ENCODE results near the gene SUCO. TPM values are rescaled to one million over a fixed set of nuclear protein-coding genes. Genes with fewer than 3 reads are reported as not detected.
"Not testable (repeated sequence)": the region's sequence is repeated elsewhere in the genome, so short reads cannot be mapped to it uniquely, and the experiment has no call there.

Gene SUCO
- total and polyA plus RNA-seq, 2 donors (not counting 3 experiments of a cell fraction or from before 2014, with no cell fraction given): 5.1 to 27.2 TPM

- Histone ChIP-seq H3K9me3 (replicated peaks; ENCODE audit: control insufficient read depth, insufficient read depth, low read length) (no peaks in the 10 kb centered on the region), H3K9ac (replicated peaks; ENCODE audit: extremely low read depth, insufficient read depth, low read length) (peak overlapping the region; percentile 71), H3K4me2 (ENCODE audit: insufficient read depth, low read length) (peak overlapping the region; percentile 94), H3K9me1 (replicated peaks; ENCODE audit: control insufficient read depth, extremely low read depth, insufficient read depth, low read length) (no peaks in the 10 kb centered on the region), H2AFZ (ENCODE audit: low read depth, low read length) (no peak overlapping the region), H3K4me3 (replicated peaks in 1 of 3; ENCODE audit: insufficient read depth in 1 of 3, low read depth in 1 of 3, low read length in 3 of 3) (peak overlapping the region in 2 of 3 experiments; percentile 25 to 58), H3K4me1 (ENCODE audit: control insufficient read depth, extremely low read depth, insufficient read depth, low read length) (peaks cover 43% of the 10 kb centered on the region), H3K27ac (ENCODE audit: insufficient read depth, low read depth, low read length) (peak overlapping the region; percentile 83), H3K79me2 (ENCODE audit: control insufficient read depth, insufficient read depth, low read length) (peaks cover 2% of the 10 kb centered on the region), H4K20me1 (replicated peaks; ENCODE audit: control insufficient read depth, extremely low read depth, insufficient read depth, low read length) (no peaks in the 10 kb centered on the region), H3K27me3 (ENCODE audit: control insufficient read depth in 2 of 2, insufficient read depth in 2 of 2, low read length in 2 of 2) (no peaks in the 10 kb centered on the region), H3K36me3 (ENCODE audit: control insufficient read depth in 2 of 2, extremely low read depth in 1 of 2, insufficient read depth in 2 of 2, low read length in 2 of 2) (peaks cover 0 to 6% of the 10 kb centered on the region in 2 experiments)
- DNase-seq (ENCODE audit: low read depth, low spot score) (no peak), FAIRE-seq (no peak)
- ChIA-PET CTCF (interaction anchor here (0.7 to 1.5 kb wide), 5 partner anchors 49 to 587 kb away, joined by 3 read pairs; partner anchors contain the start of gene SUCO), POLR2A (interaction anchor here (1.0 kb wide), 1 partner anchor 57 kb away, joined by 4 read pairs; the partner anchor contains the start of gene SUCO)
- dilution Hi-C loops (cut with MboI; ENCODE audit: extremely low pct_ligation_motif_present, low sequenced_read_pairs) (no loop called here), intact Hi-C loops (cut with micrococcal nuclease) (loop anchor here (5.0 kb wide), 1 partner anchor 137 kb away; no protein-coding TSS in a partner anchor)
- BruUV-seq (replicated peaks): no TSS peak
- TF ChIP-seq POLR2A (IDR thresholded peaks at IDR 0.05; ENCODE audit: low read depth, low read length) (no peak), CTCF (IDR thresholded peaks at IDR 0.05; ENCODE audit: extremely low read depth in 1 of 2, insufficient read depth in 1 of 2, low read depth in 1 of 2, low read length in 2 of 2) (no peak), FOS (IDR thresholded peaks at IDR 0.05; ENCODE audit: borderline replicate concordance, insufficient read depth, low read length) (no peak), POLR2AphosphoS5 (IDR thresholded peaks at IDR 0.05; ENCODE audit: insufficient read depth, low read depth, low read length) (no peak), MAX (IDR thresholded peaks at IDR 0.05; ENCODE audit: insufficient read depth, insufficient read length) (no peak), JUN (IDR thresholded peaks at IDR 0.05; ENCODE audit: borderline replicate concordance, insufficient read depth, insufficient read length, low read depth) (no peak), EZH2 (IDR thresholded peaks at IDR 0.05; ENCODE audit: borderline replicate concordance, low read depth, low read length, severe bottlenecking) (no peak), GATA2 (IDR thresholded peaks at IDR 0.05; ENCODE audit: insufficient read depth, insufficient read length, low read depth, low read length) (no peak), MYC (IDR thresholded peaks at IDR 0.05; ENCODE audit: low read depth, low read length) (no peak)
Observed at GRCh38 chr1:172589553-172589952, 56.6 kb downstream of the SUCO start.

- H3K9me3 ChIP-seq (replicated peaks; ENCODE audit: control insufficient read depth, insufficient read depth, low read length); BruUV-seq (replicated peaks); CTCF ChIA-PET; H3K36me3 ChIP-seq (ENCODE audit: control insufficient read depth in 2 of 2, extremely low read depth in 1 of 2, insufficient read depth in 2 of 2, low read length in 2 of 2); dilution Hi-C loops (cut with MboI; ENCODE audit: extremely low pct_ligation_motif_present, low sequenced_read_pairs); H3K4me2 ChIP-seq (ENCODE audit: insufficient read depth, low read length); H3K79me2 ChIP-seq (ENCODE audit: control insufficient read depth, insufficient read depth, low read length); H3K9me1 ChIP-seq (replicated peaks; ENCODE audit: control insufficient read depth, extremely low read depth, insufficient read depth, low read length); POLR2A ChIA-PET; H3K9ac ChIP-seq (replicated peaks; ENCODE audit: extremely low read depth, insufficient read depth, low read length); intact Hi-C loops (cut with micrococcal nuclease); FAIRE-seq; H3K4me3 ChIP-seq (replicated peaks in 1 of 3; ENCODE audit: insufficient read depth in 1 of 3, low read depth in 1 of 3, low read length in 3 of 3); H3K27me3 ChIP-seq (ENCODE audit: control insufficient read depth in 2 of 2, insufficient read depth in 2 of 2, low read length in 2 of 2); H2AFZ ChIP-seq (ENCODE audit: low read depth, low read length); DNase-seq (ENCODE audit: low read depth, low spot score); H4K20me1 ChIP-seq (replicated peaks; ENCODE audit: control insufficient read depth, extremely low read depth, insufficient read depth, low read length); H3K27ac ChIP-seq (ENCODE audit: insufficient read depth, low read depth, low read length): not testable (repeated sequence)
- peaks cover 28% of the 10 kb centered on the region for H3K4me1 ChIP-seq (ENCODE audit: control insufficient read depth, extremely low read depth, insufficient read depth, low read length)
Observed at GRCh38 chr1:172591429-172591828, 58.5 kb downstream of the SUCO start.

GRCh38 chr1:172595066-172595465, 62.1 kb downstream of the SUCO start:
- H3K4me3 ChIP-seq (replicated peaks in 1 of 3; ENCODE audit: insufficient read depth in 1 of 3, low read depth in 1 of 3, low read length in 3 of 3); H3K4me1 ChIP-seq (ENCODE audit: control insufficient read depth, extremely low read depth, insufficient read depth, low read length); H2AFZ ChIP-seq (ENCODE audit: low read depth, low read length); H3K27me3 ChIP-seq (ENCODE audit: control insufficient read depth in 2 of 2, insufficient read depth in 2 of 2, low read length in 2 of 2); FAIRE-seq; H3K9me1 ChIP-seq (replicated peaks; ENCODE audit: control insufficient read depth, extremely low read depth, insufficient read depth, low read length); DNase-seq (ENCODE audit: low read depth, low spot score); H3K9me3 ChIP-seq (replicated peaks; ENCODE audit: control insufficient read depth, insufficient read depth, low read length); POLR2A ChIA-PET; intact Hi-C loops (cut with micrococcal nuclease); H3K9ac ChIP-seq (replicated peaks; ENCODE audit: extremely low read depth, insufficient read depth, low read length); H3K79me2 ChIP-seq (ENCODE audit: control insufficient read depth, insufficient read depth, low read length); BruUV-seq (replicated peaks); H3K27ac ChIP-seq (ENCODE audit: insufficient read depth, low read depth, low read length); H3K4me2 ChIP-seq (ENCODE audit: insufficient read depth, low read length); dilution Hi-C loops (cut with MboI; ENCODE audit: extremely low pct_ligation_motif_present, low sequenced_read_pairs); H4K20me1 ChIP-seq (replicated peaks; ENCODE audit: control insufficient read depth, extremely low read depth, insufficient read depth, low read length); H3K36me3 ChIP-seq (ENCODE audit: control insufficient read depth in 2 of 2, extremely low read depth in 1 of 2, insufficient read depth in 2 of 2, low read length in 2 of 2); CTCF ChIA-PET: not testable (repeated sequence)
